Astrocyte (in vitro differentiated cells and primary cell): ENCODE results near the gene COMMD7.

Experiments used
- CTCF ChIP-seq: IDR thresholded peaks from 2 replicates; pipeline ENCODE4 v1.5.1; 2011; ENCODE audit warnings: low read depth, mild to moderate bottlenecking, inconsistent platforms, low read length, moderate library complexity; ENCODE audit not compliant: insufficient read depth
- EZH2 ChIP-seq: IDR thresholded peaks from 2 replicates; pipeline ENCODE4 v1.6.1; 2012; ENCODE audit warnings: mild to moderate bottlenecking, low read length, inconsistent platforms; ENCODE audit not compliant: insufficient read depth

- TF ChIP-seq CTCF: no peak
- no peak for TF ChIP-seq EZH2
These were observed 47.4 kb upstream of the COMMD7 start for GRCh38 chr20:32790751-32791057.
